ENCODE data around the gene PPT2. TPM values are rescaled to one million over a fixed set of nuclear protein-coding genes. Genes with fewer than 3 reads are reported as not detected.
A peak's percentile ranks its signal among the peaks of the same experiment; 100 is the strongest.

Gene PPT2
- total RNA-seq, 1 donor from 2014 or later, result 23.4 TPM

GRCh38 chr6:32146687-32147086 lies 7.3 kb upstream of the PPT2 start:
- H3K36me3 ChIP-seq, result no peaks in the 10 kb centered on the region
- DNase-seq, result no peak
- peaks cover 49% of the 10 kb centered on the region for H3K27me3 ChIP-seq (ENCODE audit: low read depth)
- intact Hi-C loops (cut with micrococcal nuclease), result no loop called here
- no peak overlapping the region for H3K4me3 ChIP-seq
- no peak for TF ChIP-seq CTCF (IDR thresholded peaks at IDR 0.05; ENCODE audit: borderline replicate concordance)
- no peaks in the 10 kb centered on the region for H3K9me3 ChIP-seq (replicated peaks)
- no peaks in the 10 kb centered on the region for H3K4me1 ChIP-seq
- H3K27ac ChIP-seq (replicated peaks), result no peak overlapping the region

- intact Hi-C loops (cut with micrococcal nuclease), result no loop called here
- no peak for TF ChIP-seq CTCF (IDR thresholded peaks at IDR 0.05; ENCODE audit: borderline replicate concordance)
- H3K27me3 ChIP-seq (ENCODE audit: low read depth), result peaks cover 52% of the 10 kb centered on the region
- H3K4me3 ChIP-seq, result no peak overlapping the region
- no peak for DNase-seq
- no peak overlapping the region for H3K27ac ChIP-seq (replicated peaks)
- no peaks in the 10 kb centered on the region for H3K9me3 ChIP-seq (replicated peaks)
- peaks cover 7% of the 10 kb centered on the region for H3K4me1 ChIP-seq
- no peaks in the 10 kb centered on the region for H3K36me3 ChIP-seq
Observed at GRCh38 chr6:32147401-32148132, 6.4 kb upstream of the PPT2 start.

DNA sequence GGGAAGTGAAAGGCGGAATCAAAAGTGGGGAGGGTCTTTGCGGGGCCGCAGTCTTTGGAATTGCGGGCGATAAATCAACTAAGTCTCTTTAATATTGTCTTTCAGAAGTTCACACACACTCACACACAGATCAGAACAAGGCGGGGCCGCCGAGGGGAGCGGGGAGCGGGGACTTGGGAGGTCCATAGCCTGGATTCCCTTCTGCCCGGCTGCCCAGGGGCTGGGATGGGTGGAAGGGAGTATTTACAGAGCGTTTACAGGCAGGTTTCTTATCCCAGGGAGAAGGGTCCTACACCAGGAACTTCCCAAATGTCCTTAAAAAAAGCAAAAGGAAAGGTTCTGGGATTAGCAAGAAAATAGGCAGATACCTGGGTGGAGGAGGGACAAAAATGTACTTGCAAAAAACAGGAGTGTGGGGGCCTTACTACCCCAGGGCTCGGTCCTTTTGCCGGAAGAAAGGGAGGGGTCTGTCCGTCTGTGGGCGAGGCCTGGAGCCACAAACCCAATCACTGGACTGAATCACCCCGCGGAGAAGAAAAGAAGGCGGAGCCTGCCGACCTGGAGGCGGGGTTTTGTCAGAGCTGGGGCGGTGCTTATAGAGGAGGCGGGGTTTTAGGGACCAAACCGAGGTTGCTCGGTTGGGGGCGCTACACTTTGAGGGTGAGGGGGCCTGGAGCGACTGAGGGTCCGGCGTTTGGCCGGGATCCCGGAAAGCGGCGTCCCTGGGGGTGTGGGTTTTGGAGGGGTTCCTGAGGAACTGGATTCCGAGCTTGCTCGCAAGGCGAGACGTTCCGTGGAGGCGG lies 5.5 kb upstream of the PPT2 start:
- H3K4me3 ChIP-seq, result peak overlapping the region; percentile 52
- H3K9me3 ChIP-seq (replicated peaks), result no peaks in the 10 kb centered on the region
- TF ChIP-seq CTCF (IDR thresholded peaks at IDR 0.05; ENCODE audit: borderline replicate concordance), result no peak
- no peak overlapping the region for H3K27ac ChIP-seq (replicated peaks)
- no peak for DNase-seq
- peaks cover 16% of the 10 kb centered on the region for H3K4me1 ChIP-seq
- H3K27me3 ChIP-seq (ENCODE audit: low read depth), result peaks cover 52% of the 10 kb centered on the region
- no peaks in the 10 kb centered on the region for H3K36me3 ChIP-seq
- intact Hi-C loops (cut with micrococcal nuclease), result no loop called here

DNA sequence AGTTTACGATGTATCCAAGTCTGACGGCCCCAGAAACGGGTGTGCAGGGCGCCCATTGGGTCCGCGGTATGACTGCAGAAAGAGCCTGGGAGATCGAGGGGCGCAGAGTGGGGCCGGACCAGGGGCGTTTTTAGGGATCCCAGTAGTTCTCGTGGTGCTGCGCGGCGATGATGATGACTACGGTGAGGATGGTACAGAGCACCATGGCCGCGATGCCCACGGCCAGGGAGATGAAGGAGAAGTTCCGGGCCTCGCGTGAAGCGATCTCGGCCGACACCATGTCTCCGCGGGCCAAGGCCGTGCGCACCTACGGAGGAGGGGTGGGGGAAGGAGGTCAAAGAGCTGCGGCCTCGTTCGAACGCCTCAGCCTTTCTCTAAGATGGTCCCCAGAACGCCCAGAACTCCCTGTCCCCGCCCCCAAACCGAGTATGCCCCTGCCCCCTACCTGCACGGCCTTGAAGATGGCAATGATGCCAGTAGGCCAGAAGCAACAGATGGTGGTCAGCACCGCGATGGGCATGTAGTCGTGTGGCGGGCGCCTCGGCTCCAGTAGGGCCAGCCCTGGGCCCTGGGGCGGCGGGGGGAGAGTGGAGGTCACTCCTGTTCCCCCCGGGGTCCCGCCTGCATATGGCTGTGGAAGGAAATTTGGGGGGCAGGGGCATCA lies 4.7 kb upstream of the PPT2 start:
- Histone ChIP-seq H3K9me3 (replicated peaks) (no peaks in the 10 kb centered on the region), H3K4me3 (peak overlapping the region; percentile 52), H3K36me3 (no peaks in the 10 kb centered on the region), H3K4me1 (peaks cover 23% of the 10 kb centered on the region), H3K27ac (replicated peaks) (no peak overlapping the region), H3K27me3 (ENCODE audit: low read depth) (peaks cover 52% of the 10 kb centered on the region)
- TF ChIP-seq CTCF (IDR thresholded peaks at IDR 0.05; ENCODE audit: borderline replicate concordance), result no peak
- intact Hi-C loops (cut with micrococcal nuclease), result no loop called here
- no peak for DNase-seq

- peak overlapping the region; percentile 82 for H3K4me3 ChIP-seq
Observed at GRCh38 chr6:32149932-32150870, 3.7 kb upstream of the PPT2 start.

More at GRCh38 chr6:32149932-32150870, 3.7 kb upstream of the PPT2 start:
- Histone ChIP-seq H3K36me3 (no peaks in the 10 kb centered on the region), H3K27me3 (ENCODE audit: low read depth) (peaks cover 52% of the 10 kb centered on the region), H3K9me3 (replicated peaks) (no peaks in the 10 kb centered on the region), H3K27ac (replicated peaks) (no peak overlapping the region), H3K4me1 (peaks cover 33% of the 10 kb centered on the region)
- intact Hi-C loops (cut with micrococcal nuclease), result no loop called here
- no peak for TF ChIP-seq CTCF (IDR thresholded peaks at IDR 0.05; ENCODE audit: borderline replicate concordance)
- DNase-seq, result no peak

Measured in left ventricle myocardium inferior (tissue), 1 donor.